Cardiac muscle cell (in vitro differentiated cells and primary cell): ENCODE results near the gene TMEM273. TPM values are rescaled to one million over a fixed set of nuclear protein-coding genes. Genes with fewer than 3 reads are reported as not detected.

Experiments used
- DNase-seq, 2 donors: peaks; one replicate each; pipeline versions ENCODE4 v3.0.0 to v3.0.0-alpha.2; 2010 to 2017; ENCODE audit warnings: low read depth in 1 of 2, low spot score in 1 of 2
- H3K27ac ChIP-seq: fragments of 200-600 bp; sonication (generic); 2 replicates; pipeline ENCODE4 v1.5.1; 2016
- H3K27me3 ChIP-seq: fragments of 200-600 bp; sonication (generic); 2 replicates; pipeline ENCODE4 v1.6.0; 2016; ENCODE audit warnings: control low read depth
- H3K36me3 ChIP-seq: fragments of 200-600 bp; sonication (generic); 2 replicates; pipeline ENCODE4 v1.5.1; 2016; ENCODE audit warnings: control low read depth
- H3K4me1 ChIP-seq: fragments of 200-600 bp; sonication (generic); 2 replicates; pipeline ENCODE4 v1.8.1; 2017; ENCODE audit warnings: low read depth, mild to moderate bottlenecking, mixed run types
- H3K4me3 ChIP-seq: fragments of 200-600 bp; sonication (generic); 2 replicates; pipeline ENCODE4 v1.5.1; 2016; ENCODE audit warnings: mild to moderate bottlenecking
- H3K9me3 ChIP-seq: fragments of 200-600 bp; sonication (generic); 2 replicates; pipeline ENCODE4 v1.5.1; 2017; ENCODE audit warnings: low read depth, mild to moderate bottlenecking, control low read depth
- polyA plus RNA-seq: library from polyadenylated mRNA; unstranded; fragments of >200 nt; fragmentation: Nextera tagmentation; extraction: Ambion mirVana; gene quantifications from 2 replicates; pipeline ENCODE4 v1.2.1, GENCODE V29; 2016
- total RNA-seq: library from RNA; depleted of rRNA; stranded (reverse); fragments of >200 nt; gene quantifications from 2 replicates; pipeline ENCODE4 v1.2.3, GENCODE V29; 2016
- TF ChIP-seq, protein P1 (sequence below): IDR thresholded peaks from 2 replicates; pipeline ENCODE4 v1.5.1; 2012; ENCODE audit warnings: low read depth, mild to moderate bottlenecking, low read length

Gene TMEM273
- total and polyA plus RNA-seq, 2 experiments from 2014 or later, result not detected

DNA sequence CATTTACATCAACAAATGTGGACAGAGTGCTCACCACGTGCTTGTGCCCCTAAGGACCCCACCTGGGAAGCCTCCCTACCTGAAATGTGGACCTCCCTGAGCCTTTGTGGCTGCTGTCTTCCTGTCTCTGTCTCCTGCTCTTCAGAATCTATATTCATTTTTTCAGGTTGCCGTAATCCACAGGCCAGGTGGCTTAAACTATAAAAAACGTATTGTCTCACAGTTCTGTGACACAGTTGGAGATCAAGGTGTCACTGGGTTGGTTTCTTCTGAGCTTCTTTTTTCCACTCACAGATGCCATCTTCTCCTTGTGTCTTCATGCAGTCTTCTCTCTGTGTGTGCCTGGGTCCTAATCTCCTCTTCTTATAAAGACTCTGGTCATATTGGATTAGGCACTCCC is 67.3 kb downstream of the TMEM273 start:
- no peaks in the 10 kb centered on the region for H3K9me3 ChIP-seq
- H3K27ac ChIP-seq, result no peak overlapping the region
- no peak for DNase-seq
- H3K36me3 ChIP-seq, result no peaks in the 10 kb centered on the region
- peaks cover 5% of the 10 kb centered on the region for H3K4me1 ChIP-seq
- TF ChIP-seq, protein P1, sequence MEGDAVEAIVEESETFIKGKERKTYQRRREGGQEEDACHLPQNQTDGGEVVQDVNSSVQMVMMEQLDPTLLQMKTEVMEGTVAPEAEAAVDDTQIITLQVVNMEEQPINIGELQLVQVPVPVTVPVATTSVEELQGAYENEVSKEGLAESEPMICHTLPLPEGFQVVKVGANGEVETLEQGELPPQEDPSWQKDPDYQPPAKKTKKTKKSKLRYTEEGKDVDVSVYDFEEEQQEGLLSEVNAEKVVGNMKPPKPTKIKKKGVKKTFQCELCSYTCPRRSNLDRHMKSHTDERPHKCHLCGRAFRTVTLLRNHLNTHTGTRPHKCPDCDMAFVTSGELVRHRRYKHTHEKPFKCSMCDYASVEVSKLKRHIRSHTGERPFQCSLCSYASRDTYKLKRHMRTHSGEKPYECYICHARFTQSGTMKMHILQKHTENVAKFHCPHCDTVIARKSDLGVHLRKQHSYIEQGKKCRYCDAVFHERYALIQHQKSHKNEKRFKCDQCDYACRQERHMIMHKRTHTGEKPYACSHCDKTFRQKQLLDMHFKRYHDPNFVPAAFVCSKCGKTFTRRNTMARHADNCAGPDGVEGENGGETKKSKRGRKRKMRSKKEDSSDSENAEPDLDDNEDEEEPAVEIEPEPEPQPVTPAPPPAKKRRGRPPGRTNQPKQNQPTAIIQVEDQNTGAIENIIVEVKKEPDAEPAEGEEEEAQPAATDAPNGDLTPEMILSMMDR, result no peak
- no peak overlapping the region for H3K4me3 ChIP-seq
- H3K27me3 ChIP-seq, result no peaks in the 10 kb centered on the region

DNA sequence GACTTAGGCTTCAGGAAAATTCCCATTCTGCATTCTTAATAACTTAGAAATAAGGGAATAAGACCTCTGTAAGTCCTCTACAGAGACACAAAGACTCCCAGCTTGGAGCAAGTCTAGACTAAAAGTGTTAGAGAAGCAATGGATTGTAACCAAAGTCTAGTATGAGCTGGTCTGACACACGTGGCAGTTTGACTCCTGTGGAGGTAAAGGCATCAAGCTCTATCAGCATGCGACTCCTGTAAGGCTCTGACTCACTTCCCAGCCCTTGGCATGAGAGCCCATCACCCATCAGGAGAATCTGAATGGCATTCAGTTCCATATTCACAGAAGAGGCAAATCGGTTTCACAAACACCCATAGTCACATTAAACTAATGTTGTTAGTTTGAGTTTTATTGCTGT is 68.4 kb downstream of the TMEM273 start:
- H3K4me1 ChIP-seq, result peaks cover 5% of the 10 kb centered on the region
- H3K36me3 ChIP-seq, result no peaks in the 10 kb centered on the region
- no peaks in the 10 kb centered on the region for H3K9me3 ChIP-seq
- H3K27ac ChIP-seq, result no peak overlapping the region
- H3K4me3 ChIP-seq, result no peak overlapping the region
- H3K27me3 ChIP-seq, result no peaks in the 10 kb centered on the region
- no peak for DNase-seq
- TF ChIP-seq, protein P1, result no peak

DNA sequence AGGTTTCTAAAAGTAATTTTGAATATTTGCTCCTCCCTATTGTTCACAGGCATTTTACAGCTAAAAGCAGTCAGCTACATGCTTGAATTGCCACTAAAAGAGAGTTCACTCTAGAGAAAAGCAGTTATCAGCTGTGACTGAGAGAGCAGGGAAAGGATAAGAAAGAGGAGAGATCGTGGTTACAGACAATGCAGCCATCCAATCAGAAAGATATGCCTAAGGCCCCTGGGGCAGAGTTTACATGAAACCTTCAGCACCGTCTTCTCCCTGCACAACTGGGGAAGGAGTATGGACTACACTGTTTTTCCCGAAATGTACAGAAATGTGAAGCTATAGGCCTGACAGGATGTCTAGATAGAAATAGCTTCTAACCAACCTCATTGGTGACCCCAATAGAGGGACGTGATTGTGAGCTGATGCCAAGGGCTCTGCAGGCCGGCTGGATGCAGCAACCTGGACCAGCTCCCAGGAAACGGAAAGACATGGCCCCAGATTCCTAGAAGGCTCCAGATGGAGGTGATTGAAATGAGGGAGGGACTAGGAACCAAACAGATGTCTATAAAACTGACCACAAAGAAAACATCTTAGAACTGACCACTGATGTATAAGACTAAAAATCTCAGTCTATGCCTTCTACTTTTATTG is 69.6 kb downstream of the TMEM273 start:
- Histone ChIP-seq H3K27me3 (no peaks in the 10 kb centered on the region), H3K4me1 (peaks cover 10% of the 10 kb centered on the region), H3K9me3 (no peaks in the 10 kb centered on the region), H3K27ac (no peak overlapping the region), H3K4me3 (no peak overlapping the region), H3K36me3 (no peaks in the 10 kb centered on the region)
- TF ChIP-seq, protein P1, result no peak
- peak in 1 of 2 donors; percentile 20 for DNase-seq

DNA sequence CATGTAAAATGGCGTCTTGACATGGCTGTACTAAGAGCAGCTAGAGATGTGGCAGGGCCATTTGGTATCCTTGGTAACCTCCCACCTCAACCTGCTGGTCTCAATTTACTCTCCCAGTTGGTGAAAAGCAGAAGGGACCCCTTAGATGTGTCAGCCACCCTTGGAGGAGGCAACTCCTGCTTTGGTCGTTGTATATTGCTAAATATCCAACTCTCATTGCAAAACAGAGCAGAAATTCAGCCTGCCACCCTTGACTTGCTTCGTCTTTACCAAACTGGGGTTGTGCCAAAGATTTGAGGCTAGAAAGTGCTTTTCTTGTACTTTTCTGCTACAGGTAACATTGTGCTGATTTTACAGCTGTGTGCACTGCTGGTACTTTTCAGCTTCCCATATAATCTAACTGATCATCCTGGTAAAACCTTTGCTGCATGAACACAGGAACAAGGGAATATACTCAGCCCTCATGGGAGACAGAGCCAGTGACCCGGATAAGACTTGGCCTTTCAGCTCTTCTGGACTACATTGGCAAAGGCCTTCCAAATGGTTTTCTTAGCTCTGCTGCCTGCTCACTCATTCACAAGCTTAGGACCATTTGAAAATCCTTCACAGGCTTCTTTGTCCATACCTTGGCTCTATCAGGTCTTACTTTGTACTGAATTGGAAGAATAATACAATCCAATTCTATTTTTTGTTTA is 70.7 kb downstream of the TMEM273 start:
- no peaks in the 10 kb centered on the region for H3K9me3 ChIP-seq
- TF ChIP-seq, protein P1, result no peak
- H3K4me1 ChIP-seq, result peaks cover 10% of the 10 kb centered on the region
- H3K27me3 ChIP-seq, result no peaks in the 10 kb centered on the region
- no peak overlapping the region for H3K27ac ChIP-seq
- H3K4me3 ChIP-seq, result no peak overlapping the region
- no peaks in the 10 kb centered on the region for H3K36me3 ChIP-seq
- DNase-seq, result no peak

DNA sequence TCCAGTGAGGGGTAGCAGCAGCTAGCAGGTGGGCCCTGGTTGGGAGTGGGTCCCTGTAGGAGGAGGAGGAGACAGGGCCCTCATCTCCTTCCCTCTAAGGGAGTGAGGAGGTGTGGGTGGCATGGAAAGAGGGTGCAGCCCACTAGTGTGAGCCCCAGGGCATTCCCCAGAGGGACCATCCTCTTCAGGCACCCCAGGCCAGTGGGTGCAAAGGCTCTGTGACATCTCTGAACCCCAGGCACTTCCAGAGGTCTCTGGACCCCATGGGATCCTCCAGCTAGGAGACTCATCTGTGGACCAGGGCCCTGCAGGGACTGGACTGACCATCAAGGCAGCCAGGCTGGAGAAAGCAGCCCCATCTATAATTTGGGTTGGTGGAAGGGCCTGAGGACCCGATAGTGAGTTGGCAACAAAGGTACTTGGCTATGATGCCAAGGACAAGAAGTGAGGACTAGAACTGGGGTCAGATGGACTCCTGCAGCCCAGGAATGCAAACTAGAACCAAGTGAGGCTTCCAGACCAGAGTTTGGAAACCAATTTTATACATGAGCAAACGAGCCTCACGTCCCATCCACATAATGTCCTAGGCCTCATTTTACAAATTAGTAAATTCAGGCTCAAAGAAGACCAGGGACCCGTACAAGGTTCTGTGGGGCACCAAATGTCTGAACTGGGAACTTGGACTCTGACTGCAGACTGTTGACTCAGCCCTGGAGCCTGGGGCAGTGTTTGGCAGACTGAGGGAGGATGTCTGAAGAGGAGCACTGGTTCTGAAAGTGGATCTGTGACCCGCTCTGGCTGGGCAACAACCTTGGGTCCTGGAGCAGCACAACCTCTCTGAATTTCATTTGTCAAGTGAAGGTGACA is 71.4 kb downstream of the TMEM273 start:
- Histone ChIP-seq H3K4me1 (peaks cover 10% of the 10 kb centered on the region), H3K27me3 (no peaks in the 10 kb centered on the region), H3K4me3 (no peak overlapping the region), H3K27ac (no peak overlapping the region), H3K9me3 (no peaks in the 10 kb centered on the region), H3K36me3 (no peaks in the 10 kb centered on the region)
- TF ChIP-seq, protein P1, result no peak
- no peak for DNase-seq
